Measurements from ENCODE around the gene GJB2. TPM values are rescaled to one million over a fixed set of nuclear protein-coding genes. Genes with fewer than 3 reads are reported as not detected.
"Not testable (repeated sequence)": the region's sequence is repeated elsewhere in the genome, so short reads cannot be mapped to it uniquely, and the experiment has no call there.

The GJB2 gene
- total RNA-seq, 1 donor from 2014 or later, result 192 TPM

- DNase-seq (ENCODE audit: low read depth) (peak; percentile 35), FAIRE-seq (no peak)
- Histone ChIP-seq H3K27me3 (ENCODE audit: control insufficient read depth, insufficient read depth, low read length) (peaks cover 6% of the 10 kb centered on the region), H3K4me3 (ENCODE audit: low read depth, low read length) (peak within 1 kb of the TSS; percentile 46), H3K36me3 (ENCODE audit: control insufficient read depth, insufficient read depth, low read length) (no peaks in the 10 kb centered on the region)
- no peak for TF ChIP-seq CTCF (IDR thresholded peaks at IDR 0.05; ENCODE audit: insufficient read depth, low read length, severe bottlenecking)
Measured at GRCh38 chr13:20160306-20161274, 32.1 kb downstream of the GJB2 start, which contains the start of gene GJA3. GJA3 (minus strand) TSS chr13:20161052; CDS start chr13:20143288, 17,764 bp downstream.

- Histone ChIP-seq H3K27me3 (ENCODE audit: control insufficient read depth, insufficient read depth, low read length) (peaks cover 6% of the 10 kb centered on the region), H3K4me3 (ENCODE audit: low read depth, low read length) (no peak overlapping the region), H3K36me3 (ENCODE audit: control insufficient read depth, insufficient read depth, low read length) (no peaks in the 10 kb centered on the region)
- FAIRE-seq (no peak), DNase-seq (ENCODE audit: low read depth) (no peak)
- no peak for TF ChIP-seq CTCF (IDR thresholded peaks at IDR 0.05; ENCODE audit: insufficient read depth, low read length, severe bottlenecking)
Measured at GRCh38 chr13:20159646-20160305, 33.0 kb downstream of the GJB2 start.

DNA sequence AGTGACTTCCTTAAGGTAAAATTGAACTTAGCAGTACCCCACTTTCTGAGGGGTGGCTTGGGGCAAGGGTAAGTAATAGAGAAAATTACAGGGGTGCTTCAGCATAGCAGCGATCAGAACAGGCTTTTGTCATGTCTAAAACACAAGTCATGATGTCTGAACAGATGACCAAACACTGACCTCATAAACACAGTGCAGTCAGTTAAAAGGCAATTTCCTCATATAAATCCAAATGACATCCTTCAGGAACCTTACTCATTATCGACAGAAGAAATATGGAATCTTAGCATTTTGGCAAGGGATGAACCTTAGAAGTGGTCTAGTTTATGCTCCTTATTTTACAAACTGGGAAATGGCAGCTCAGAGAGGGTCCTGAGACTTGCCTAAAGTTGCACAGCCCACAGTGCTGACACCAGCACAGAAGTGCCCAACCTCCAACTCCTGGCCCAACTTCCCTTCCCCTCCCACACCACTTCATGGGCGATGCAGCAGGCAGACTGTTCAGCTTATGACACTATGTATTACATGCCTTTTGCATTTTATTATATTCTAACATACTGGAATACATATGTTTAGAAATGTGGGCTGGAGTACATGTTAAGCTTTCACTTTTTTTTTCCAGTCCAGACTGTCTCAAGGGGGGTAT lies 35.5 kb downstream of the GJB2 start:
- peaks cover 6% of the 10 kb centered on the region for H3K27me3 ChIP-seq (ENCODE audit: control insufficient read depth, insufficient read depth, low read length)
- H3K4me3 ChIP-seq (ENCODE audit: low read depth, low read length), result no peak overlapping the region
- no peak for DNase-seq (ENCODE audit: low read depth)
- no peak for FAIRE-seq
- no peaks in the 10 kb centered on the region for H3K36me3 ChIP-seq (ENCODE audit: control insufficient read depth, insufficient read depth, low read length)
- TF ChIP-seq CTCF (IDR thresholded peaks at IDR 0.05; ENCODE audit: insufficient read depth, low read length, severe bottlenecking), result no peak

GRCh38 chr13:20156702-20157101 lies 36.0 kb downstream of the GJB2 start:
- DNase-seq (ENCODE audit: low read depth) (no peak), FAIRE-seq (no peak)
- H3K27me3 ChIP-seq (ENCODE audit: control insufficient read depth, insufficient read depth, low read length), result peaks cover 6% of the 10 kb centered on the region
- H3K4me3 ChIP-seq (ENCODE audit: low read depth, low read length), result no peak overlapping the region
- no peaks in the 10 kb centered on the region for H3K36me3 ChIP-seq (ENCODE audit: control insufficient read depth, insufficient read depth, low read length)
- TF ChIP-seq CTCF (IDR thresholded peaks at IDR 0.05; ENCODE audit: insufficient read depth, low read length, severe bottlenecking), result no peak

- H3K27me3 ChIP-seq (ENCODE audit: control insufficient read depth, insufficient read depth, low read length); FAIRE-seq; DNase-seq (ENCODE audit: low read depth); H3K36me3 ChIP-seq (ENCODE audit: control insufficient read depth, insufficient read depth, low read length); H3K4me3 ChIP-seq (ENCODE audit: low read depth, low read length): not testable (repeated sequence)
Measured at GRCh38 chr13:20153290-20153689, 39.4 kb downstream of the GJB2 start.

DNA sequence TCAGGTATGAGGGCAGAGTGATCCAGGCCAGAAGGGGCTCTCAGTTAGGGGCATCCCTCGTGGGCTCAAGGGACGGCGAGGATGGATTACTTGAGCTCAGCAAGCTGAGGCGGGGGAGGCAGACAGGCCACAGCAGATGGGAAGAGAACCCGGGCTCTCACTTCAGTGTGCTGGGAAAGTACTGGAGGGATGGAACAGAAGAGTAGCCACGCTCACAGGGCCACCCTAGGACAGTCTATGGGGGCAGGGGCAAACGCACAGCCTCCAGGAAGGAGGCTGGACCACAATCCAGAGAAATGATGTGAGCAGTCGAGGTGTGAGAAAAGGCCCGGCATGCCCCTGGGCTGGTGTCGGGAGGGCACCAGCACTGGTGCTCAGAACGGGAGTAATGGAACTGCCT lies 41.1 kb downstream of the GJB2 start:
- DNase-seq (ENCODE audit: low read depth), result no peak
- no peak for FAIRE-seq
- TF ChIP-seq CTCF (IDR thresholded peaks at IDR 0.05; ENCODE audit: insufficient read depth, low read length, severe bottlenecking), result no peak
- Histone ChIP-seq H3K4me3 (ENCODE audit: low read depth, low read length) (no peak overlapping the region), H3K36me3 (ENCODE audit: control insufficient read depth, insufficient read depth, low read length) (no peaks in the 10 kb centered on the region), H3K27me3 (ENCODE audit: control insufficient read depth, insufficient read depth, low read length) (no peaks in the 10 kb centered on the region)

Data from bronchial epithelial cell (primary cell).